H9 (cell line): ENCODE measurements around the gene GRM5. TPM values are rescaled to one million over a fixed set of nuclear protein-coding genes. Genes with fewer than 3 reads are reported as not detected.

Source experiments
- DNase-seq: peaks from one replicate; pipeline ENCODE4 v3.0.0-alpha.2; 2017
- H2AFZ ChIP-seq: one replicate; pipeline ENCODE4 v1.6.1; 2013; ENCODE audit warnings: mild to moderate bottlenecking, low read length, control low read depth, moderate library complexity
- H2AK5ac ChIP-seq: 2 replicates; pipeline ENCODE4 v1.6.1; 2013; ENCODE audit warnings: low read length, control low read depth, mixed read lengths; ENCODE audit not compliant: insufficient read length
- H2BK120ac ChIP-seq: one replicate; pipeline ENCODE4 v1.6.1; 2013; ENCODE audit warnings: low read depth, mild to moderate bottlenecking, low read length, control low read depth, inconsistent platforms; ENCODE audit not compliant: poor library complexity, severe bottlenecking
- H2BK12ac ChIP-seq: 2 replicates; pipeline ENCODE4 v1.6.1; 2013; ENCODE audit warnings: low read length, control low read depth, mixed read lengths, low read depth; ENCODE audit not compliant: insufficient read length
- H2BK15ac ChIP-seq: 2 replicates; pipeline ENCODE4 v1.6.1; 2013; ENCODE audit warnings: low read depth, low read length, control low read depth
- H2BK20ac ChIP-seq: one replicate; pipeline ENCODE4 v1.6.1; 2013; ENCODE audit warnings: low read depth, mild to moderate bottlenecking, low read length, control low read depth, inconsistent platforms; ENCODE audit not compliant: poor library complexity, severe bottlenecking
- H2BK5ac ChIP-seq: 2 replicates; pipeline ENCODE4 v1.6.1; 2013; ENCODE audit warnings: low read length, control low read depth, mixed read lengths; ENCODE audit not compliant: insufficient read length
- H3K14ac ChIP-seq: 2 replicates; pipeline ENCODE4 v1.6.1; 2013; ENCODE audit warnings: low read length, control low read depth; ENCODE audit not compliant: insufficient read depth
- H3K18ac ChIP-seq: 2 replicates; pipeline ENCODE4 v1.6.1; 2013; ENCODE audit warnings: low read depth, mild to moderate bottlenecking, mixed read lengths, low read length, control low read depth; ENCODE audit not compliant: insufficient read length
- H3K23ac ChIP-seq: 2 replicates; pipeline ENCODE4 v1.6.1; 2013; ENCODE audit warnings: low read length, control low read depth, mixed read lengths, low read depth; ENCODE audit not compliant: insufficient read length
- H3K23me2 ChIP-seq: 2 replicates; pipeline ENCODE4 v1.6.1; 2013; ENCODE audit warnings: low read depth, mild to moderate bottlenecking, mixed read lengths, low read length, control low read depth; ENCODE audit not compliant: insufficient read length, poor library complexity, severe bottlenecking
- H3K27ac ChIP-seq: 2 replicates; pipeline ENCODE4 v1.5.1; 2013; ENCODE audit warnings: low read length, control low read depth, mixed read lengths, low read depth; ENCODE audit not compliant: insufficient read length
- H3K27me3 ChIP-seq: 2 replicates; pipeline ENCODE4 v1.6.1; 2013; ENCODE audit warnings: low read length, control low read depth, inconsistent platforms; ENCODE audit not compliant: insufficient read depth
- H3K4ac ChIP-seq: 2 replicates; pipeline ENCODE4 v1.6.1; 2013; ENCODE audit warnings: low read depth, mild to moderate bottlenecking, control low read depth, inconsistent platforms, low read length, moderate library complexity
- H3K4me1 ChIP-seq: 2 replicates; pipeline ENCODE4 v1.6.1; 2013; ENCODE audit warnings: low read length, control low read depth, inconsistent platforms; ENCODE audit not compliant: insufficient read depth
- H3K4me2 ChIP-seq: 2 replicates; pipeline ENCODE4 v1.6.1; 2013; ENCODE audit warnings: low read length, control low read depth, mixed read lengths; ENCODE audit not compliant: insufficient read length, insufficient read depth
- H3K56ac ChIP-seq: 2 replicates; pipeline ENCODE4 v1.6.1; 2013; ENCODE audit warnings: low read depth, mild to moderate bottlenecking, mixed read lengths, low read length, control low read depth; ENCODE audit not compliant: insufficient read length
- H3K79me1 ChIP-seq: 2 replicates; pipeline ENCODE4 v1.6.1; 2013; ENCODE audit warnings: low read depth, mild to moderate bottlenecking, moderate library complexity, low read length, control low read depth, inconsistent platforms; ENCODE audit not compliant: insufficient read depth, poor library complexity, severe bottlenecking
- H3K79me2 ChIP-seq: 2 replicates; pipeline ENCODE4 v1.6.1; 2013; ENCODE audit warnings: low read length, control low read depth, inconsistent platforms; ENCODE audit not compliant: insufficient read depth
- H3K9ac ChIP-seq: 2 replicates; pipeline ENCODE4 v1.6.1; 2013; ENCODE audit warnings: low read length, control low read depth, mixed read lengths; ENCODE audit not compliant: insufficient read length; ENCODE audit errors: extremely low read depth
- H3K9me3 ChIP-seq: one replicate; pipeline ENCODE4 v1.6.1; 2013; ENCODE audit warnings: low read depth, low read length, inconsistent platforms; ENCODE audit not compliant: control insufficient read depth
- H3T11ph ChIP-seq: one replicate; pipeline ENCODE4 v1.6.1; 2013; ENCODE audit warnings: mild to moderate bottlenecking, low read length, control low read depth, inconsistent platforms
- H4K20me1 ChIP-seq: one replicate; pipeline ENCODE4 v1.6.1; 2013; ENCODE audit not compliant: control insufficient read depth, insufficient read length, insufficient read depth
- H4K5ac ChIP-seq: 2 replicates; pipeline ENCODE4 v1.6.1; 2013; ENCODE audit warnings: low read depth, mild to moderate bottlenecking, mixed read lengths, low read length, control low read depth; ENCODE audit not compliant: insufficient read length
- H4K8ac ChIP-seq: replicated peaks from 2 replicates; pipeline ENCODE4 v1.6.1; 2013; ENCODE audit warnings: low read length, control low read depth, mixed read lengths, low read depth; ENCODE audit not compliant: insufficient read length
- H4K91ac ChIP-seq: 2 replicates; pipeline ENCODE4 v1.6.1; 2013; ENCODE audit warnings: low read depth, mild to moderate bottlenecking, moderate library complexity, mixed read lengths, low read length, control low read depth; ENCODE audit not compliant: insufficient read length
- H3K27ac Mint-ChIP-seq, 3 experiments: 2 replicates in 2 of 3; 3 replicates in 1 of 3; pipeline ENCODE4 v1.8.0; 2020 to 2021; ENCODE audit warnings: mixed read lengths in 3 of 3, mild to moderate bottlenecking in 1 of 3, moderate library complexity in 1 of 3
- H3K27me3 Mint-ChIP-seq: 2 replicates; pipeline ENCODE4 v1.8.0; 2021; ENCODE audit warnings: low read depth, mild to moderate bottlenecking, moderate library complexity, mixed read lengths
- H3K36me3 Mint-ChIP-seq, 3 experiments: 2 replicates in 2 of 3; 3 replicates in 1 of 3; pipeline ENCODE4 v1.8.0; 2020 to 2021; ENCODE audit warnings: low read depth in 3 of 3, mixed read lengths in 3 of 3; ENCODE audit not compliant: insufficient read depth in 1 of 3
- H3K4me1 Mint-ChIP-seq, 2 experiments: 2 replicates each; pipeline ENCODE4 v1.8.0; 2020; ENCODE audit warnings: mixed read lengths in 2 of 2
- H3K4me3 Mint-ChIP-seq, 2 experiments: 2 replicates in 1 of 2; 3 replicates in 1 of 2; pipeline ENCODE4 v1.8.0; 2020 to 2021; ENCODE audit warnings: mild to moderate bottlenecking in 2 of 2, mixed read lengths in 2 of 2, moderate library complexity in 1 of 2
- H3K9me3 Mint-ChIP-seq, 2 experiments: 2 replicates in 1 of 2; 3 replicates in 1 of 2; pipeline ENCODE4 v1.8.0; 2020; ENCODE audit warnings: mild to moderate bottlenecking in 2 of 2, mixed read lengths in 2 of 2, moderate library complexity in 1 of 2
- CTCF ChIP-seq: fragments of 200-600 bp; sonication (generic); conservative IDR thresholded peaks from 3 replicates; pipeline ENCODE4 v1.8.0; 2021; ENCODE audit warnings: antibody characterized with exemption, mild to moderate bottlenecking
- WGBS: extraction: QIAGEN DNeasy Blood & Tissue Kit; methylation state at CpG from one replicate; pipeline ENCODE4 v1.1.7; 2013; ENCODE audit warnings: missing lambda C conversion rate, low lambda C conversion rate, mixed read lengths; ENCODE audit not compliant: insufficient read length; ENCODE audit errors: extremely low coverage; 5-methylcytosine and 5-hydroxymethylcytosine counted together
- total RNA-seq: library from RNA; stranded (reverse); gene quantifications from 2 replicates; pipeline ENCODE4 v1.2.1, GENCODE V29; 2021

GRM5 gene
- total RNA-seq, 1 experiment from 2014 or later: not detected

DNA sequence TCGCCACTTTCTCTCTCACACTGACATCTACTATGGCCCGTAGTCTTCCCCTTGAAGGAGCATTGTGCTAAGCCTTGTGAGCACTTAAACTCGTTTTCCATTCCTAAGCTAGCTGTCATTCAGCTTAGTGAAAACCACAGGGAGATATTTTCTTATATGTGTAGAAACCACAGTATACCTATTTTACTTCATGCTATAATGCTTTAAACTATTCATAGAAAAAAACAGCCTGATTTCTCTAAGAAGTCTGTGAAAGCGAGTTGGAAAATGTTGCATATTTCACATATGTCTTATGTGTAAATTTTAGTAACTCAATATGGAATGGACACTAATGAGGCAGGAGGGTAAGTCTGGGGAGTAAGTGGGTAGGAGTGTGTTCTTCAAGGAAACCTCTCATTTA is 534.0 kb downstream of the GRM5 start:
- Histone ChIP-seq H2BK12ac (no peak overlapping the region), H3K14ac (no peak overlapping the region), H3K27me3 (no peaks in the 10 kb centered on the region), H2BK15ac (no peak overlapping the region), H3K9me3 (no peaks in the 10 kb centered on the region), H4K5ac (no peak overlapping the region), H3K27ac (no peak overlapping the region), H4K8ac (no peak overlapping the region), H3K56ac (no peak overlapping the region), H3T11ph (no peak overlapping the region), H3K79me2 (no peaks in the 10 kb centered on the region), H2AK5ac (no peak overlapping the region), H3K23ac (no peak overlapping the region), H3K79me1 (no peaks in the 10 kb centered on the region), H4K91ac (no peak overlapping the region), H3K4me2 (no peak overlapping the region), H2BK20ac (no peak overlapping the region), H3K4ac (no peak overlapping the region), H3K23me2 (no peaks in the 10 kb centered on the region), H2AFZ (no peak overlapping the region), H4K20me1 (no peaks in the 10 kb centered on the region), H3K4me1 (no peaks in the 10 kb centered on the region), H3K9ac (no peak overlapping the region), H2BK120ac (no peak overlapping the region), H3K18ac (no peak overlapping the region), H2BK5ac (no peak overlapping the region)
- Mint-ChIP-seq H3K9me3 (no peaks in the 10 kb centered on the region; a peak in 1 of 5 replicates), H3K27ac (no peak overlapping the region), H3K36me3 (no peaks in the 10 kb centered on the region; a peak in 1 of 7 replicates), H3K27me3 (no peaks in the 10 kb centered on the region), H3K4me1 (no peaks in the 10 kb centered on the region), H3K4me3 (no peak overlapping the region)
- WGBS: no CpG with 5 or more reads among the region's 4 CpGs
- TF ChIP-seq CTCF: no peak
- DNase-seq: no peak
